ENCODE data around the gene CNTLN. TPM values are rescaled to one million over a fixed set of nuclear protein-coding genes. Genes with fewer than 3 reads are reported as not detected.

Gene CNTLN
- total RNA-seq, 1 donor from 2014 or later = 7.4 TPM

- no peak overlapping the region for H3K4me3 ChIP-seq
- H3K9me3 ChIP-seq = no peaks in the 10 kb centered on the region
- no peak for DNase-seq
- H3K4me1 ChIP-seq = no peaks in the 10 kb centered on the region
- H3K36me3 ChIP-seq = no peaks in the 10 kb centered on the region
- intact Hi-C loops (cut with DNase I) = no loop called here
- H3K27ac ChIP-seq = no peak overlapping the region
- TF ChIP-seq, protein P1, sequence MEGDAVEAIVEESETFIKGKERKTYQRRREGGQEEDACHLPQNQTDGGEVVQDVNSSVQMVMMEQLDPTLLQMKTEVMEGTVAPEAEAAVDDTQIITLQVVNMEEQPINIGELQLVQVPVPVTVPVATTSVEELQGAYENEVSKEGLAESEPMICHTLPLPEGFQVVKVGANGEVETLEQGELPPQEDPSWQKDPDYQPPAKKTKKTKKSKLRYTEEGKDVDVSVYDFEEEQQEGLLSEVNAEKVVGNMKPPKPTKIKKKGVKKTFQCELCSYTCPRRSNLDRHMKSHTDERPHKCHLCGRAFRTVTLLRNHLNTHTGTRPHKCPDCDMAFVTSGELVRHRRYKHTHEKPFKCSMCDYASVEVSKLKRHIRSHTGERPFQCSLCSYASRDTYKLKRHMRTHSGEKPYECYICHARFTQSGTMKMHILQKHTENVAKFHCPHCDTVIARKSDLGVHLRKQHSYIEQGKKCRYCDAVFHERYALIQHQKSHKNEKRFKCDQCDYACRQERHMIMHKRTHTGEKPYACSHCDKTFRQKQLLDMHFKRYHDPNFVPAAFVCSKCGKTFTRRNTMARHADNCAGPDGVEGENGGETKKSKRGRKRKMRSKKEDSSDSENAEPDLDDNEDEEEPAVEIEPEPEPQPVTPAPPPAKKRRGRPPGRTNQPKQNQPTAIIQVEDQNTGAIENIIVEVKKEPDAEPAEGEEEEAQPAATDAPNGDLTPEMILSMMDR (IDR thresholded peaks at IDR 0.05) = no peak
- no peak for ATAC-seq
- H3K27me3 ChIP-seq = no peaks in the 10 kb centered on the region
These were observed 50.7 kb downstream of the CNTLN start for GRCh38 chr9:17185481-17186029.

GRCh38 chr9:17191082-17191481 lies 56.2 kb downstream of the CNTLN start:
- no peaks in the 10 kb centered on the region for H3K9me3 ChIP-seq
- ATAC-seq (no peak), DNase-seq (no peak)
- no peak overlapping the region for H3K4me3 ChIP-seq
- H3K27me3 ChIP-seq = no peaks in the 10 kb centered on the region
- H3K27ac ChIP-seq = no peak overlapping the region
- TF ChIP-seq, protein P1 (IDR thresholded peaks at IDR 0.05) = no peak
- no peaks in the 10 kb centered on the region for H3K4me1 ChIP-seq
- H3K36me3 ChIP-seq = no peaks in the 10 kb centered on the region
- intact Hi-C loops (cut with DNase I) = no loop called here

- ATAC-seq = no peak
- Histone ChIP-seq H3K36me3 (no peaks in the 10 kb centered on the region), H3K27me3 (no peaks in the 10 kb centered on the region), H3K4me1 (no peaks in the 10 kb centered on the region), H3K9me3 (peaks cover 12% of the 10 kb centered on the region), H3K27ac (no peak overlapping the region), H3K4me3 (no peak overlapping the region)
- DNase-seq = no peak
- TF ChIP-seq, protein P1 (IDR thresholded peaks at IDR 0.05) = no peak
- intact Hi-C loops (cut with DNase I) = no loop called here
These were observed 69.8 kb downstream of the CNTLN start for GRCh38 chr9:17204611-17205152.

DNA sequence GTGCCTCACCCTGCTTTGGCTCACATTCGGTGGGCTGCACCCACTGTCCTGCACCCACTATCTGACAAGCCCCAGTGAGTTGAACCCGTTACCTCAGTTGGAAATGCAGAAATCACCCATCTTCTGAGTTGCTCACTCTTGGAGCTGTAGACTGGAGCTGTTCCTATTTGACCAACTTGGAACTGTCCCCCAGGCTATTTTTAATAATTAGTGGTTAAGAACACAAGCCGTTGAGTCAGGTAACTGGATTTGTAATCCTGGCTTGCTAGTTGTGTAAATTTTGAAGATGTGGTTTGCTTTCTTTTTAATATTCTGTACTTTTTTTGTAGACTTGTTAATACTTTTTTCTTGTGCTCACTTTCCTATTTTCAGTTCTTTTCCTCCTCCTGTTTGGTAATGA lies 81.2 kb downstream of the CNTLN start:
- no peak for ATAC-seq
- Histone ChIP-seq H3K4me1 (no peaks in the 10 kb centered on the region), H3K36me3 (no peaks in the 10 kb centered on the region), H3K4me3 (no peak overlapping the region), H3K27me3 (no peaks in the 10 kb centered on the region), H3K27ac (no peak overlapping the region), H3K9me3 (no peaks in the 10 kb centered on the region)
- no peak for DNase-seq
- TF ChIP-seq, protein P1 (IDR thresholded peaks at IDR 0.05) = no peak
- intact Hi-C loops (cut with DNase I) = no loop called here

GRCh38 chr9:17216646-17217045 lies 81.8 kb downstream of the CNTLN start:
- intact Hi-C loops (cut with DNase I) = no loop called here
- TF ChIP-seq, protein P1 (IDR thresholded peaks at IDR 0.05) = no peak
- ATAC-seq (no peak), DNase-seq (no peak)
- H3K36me3 ChIP-seq = no peaks in the 10 kb centered on the region
- no peaks in the 10 kb centered on the region for H3K4me1 ChIP-seq
- H3K27me3 ChIP-seq = no peaks in the 10 kb centered on the region
- H3K9me3 ChIP-seq = no peaks in the 10 kb centered on the region
- no peak overlapping the region for H3K27ac ChIP-seq
- H3K4me3 ChIP-seq = no peak overlapping the region

DNA sequence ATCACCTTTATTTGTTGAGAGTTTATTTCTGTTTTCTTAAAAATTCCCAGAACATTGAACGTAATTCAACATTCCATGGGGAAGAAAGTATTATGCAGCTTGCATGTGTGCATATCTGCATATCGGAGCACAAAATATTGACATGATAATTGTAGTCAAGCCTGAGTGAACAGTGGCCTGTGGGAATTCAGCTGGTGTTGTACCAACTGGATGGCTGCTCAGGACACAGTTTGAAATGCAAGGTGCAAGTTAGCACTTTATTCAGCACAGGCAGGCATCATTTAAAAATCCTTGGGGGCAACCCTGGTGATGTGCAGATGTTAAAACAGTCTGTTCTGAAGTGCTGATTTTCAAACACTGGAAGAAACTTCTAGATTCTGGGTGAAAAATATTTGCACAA lies 82.4 kb downstream of the CNTLN start:
- DNase-seq = no peak
- H3K4me1 ChIP-seq = no peaks in the 10 kb centered on the region
- intact Hi-C loops (cut with DNase I) = no loop called here
- no peak for ATAC-seq
- H3K27me3 ChIP-seq = no peaks in the 10 kb centered on the region
- no peak overlapping the region for H3K4me3 ChIP-seq
- H3K36me3 ChIP-seq = no peaks in the 10 kb centered on the region
- H3K9me3 ChIP-seq = no peaks in the 10 kb centered on the region
- TF ChIP-seq, protein P1 (IDR thresholded peaks at IDR 0.05) = no peak
- no peak overlapping the region for H3K27ac ChIP-seq

Measured in upper lobe of right lung (tissue), 1 donor.